Astrocyte (in vitro differentiated cells and primary cell): Measurements from ENCODE around the gene SPINT1. TPM values are rescaled to one million over a fixed set of nuclear protein-coding genes. Genes with fewer than 3 reads are reported as not detected.

Experiments used
- DNase-seq: peaks from one replicate; pipeline ENCODE4 v3.0.0-alpha.2; 2010; ENCODE audit warnings: low read depth
- FAIRE-seq: peaks from 2 replicates; lab custom pipeline; 2011; peaks lifted over from hg19 to GRCh38; lab: Jason Lieb, UNC
- H2AFZ ChIP-seq: 2 replicates; pipeline ENCODE4 v1.6.0; 2012; ENCODE audit warnings: low read depth, low read length, inconsistent platforms
- H3K27ac ChIP-seq: 2 replicates; pipeline ENCODE4 v1.5.1; 2011; ENCODE audit warnings: low read depth, low read length, inconsistent platforms
- H3K27me3 ChIP-seq: 2 replicates; pipeline ENCODE4 v1.6.0; 2011; ENCODE audit warnings: low read length, inconsistent platforms; ENCODE audit not compliant: insufficient read depth
- H3K36me3 ChIP-seq: 2 replicates; pipeline ENCODE4 v1.5.1; 2011; ENCODE audit warnings: low read length, inconsistent platforms; ENCODE audit not compliant: insufficient read depth
- H3K4me1 ChIP-seq: 2 replicates; pipeline ENCODE4 v1.5.1; 2011; ENCODE audit warnings: low read length, inconsistent platforms; ENCODE audit not compliant: insufficient read depth
- H3K4me2 ChIP-seq: 2 replicates; pipeline ENCODE4 v1.6.0; 2012; ENCODE audit warnings: low read length, inconsistent platforms
- H3K4me3 ChIP-seq: 2 replicates; pipeline ENCODE4 v1.5.1; 2011; ENCODE audit warnings: low read depth, mild to moderate bottlenecking, low read length, inconsistent platforms; ENCODE audit not compliant: insufficient read depth
- H3K79me2 ChIP-seq: 2 replicates; pipeline ENCODE4 v1.6.0; 2012; ENCODE audit warnings: mild to moderate bottlenecking, low read length, inconsistent platforms; ENCODE audit not compliant: insufficient read depth
- H3K9ac ChIP-seq: 2 replicates; pipeline ENCODE4 v1.6.0; 2012; ENCODE audit warnings: mild to moderate bottlenecking, low read length, inconsistent platforms
- H3K9me3 ChIP-seq: 2 replicates; pipeline ENCODE4 v1.5.1; 2012; ENCODE audit warnings: low read depth, mild to moderate bottlenecking, low read length, inconsistent platforms; ENCODE audit not compliant: insufficient read depth
- H4K20me1 ChIP-seq: 2 replicates; pipeline ENCODE4 v1.6.0; 2012; ENCODE audit warnings: low read length, inconsistent platforms; ENCODE audit not compliant: insufficient read depth
- H3K27ac Mint-ChIP-seq: one replicate; pipeline ENCODE4 v1.8.0; 2021; ENCODE audit warnings: mild to moderate bottlenecking, mixed read lengths; ENCODE audit not compliant: unreplicated experiment
- H3K27me3 Mint-ChIP-seq: one replicate; pipeline ENCODE4 v1.8.0; 2021; ENCODE audit warnings: low read depth, mixed read lengths; ENCODE audit not compliant: unreplicated experiment
- H3K36me3 Mint-ChIP-seq: one replicate; pipeline ENCODE4 v1.8.0; 2021; ENCODE audit warnings: low read depth, mixed read lengths; ENCODE audit not compliant: unreplicated experiment
- H3K4me1 Mint-ChIP-seq: one replicate; pipeline ENCODE4 v1.8.0; 2021; ENCODE audit warnings: low read depth, mixed read lengths; ENCODE audit not compliant: unreplicated experiment
- H3K4me3 Mint-ChIP-seq: one replicate; pipeline ENCODE4 v1.8.0; 2021; ENCODE audit warnings: mild to moderate bottlenecking, moderate library complexity, mixed read lengths; ENCODE audit not compliant: unreplicated experiment
- H3K9me3 Mint-ChIP-seq: one replicate; pipeline ENCODE4 v1.8.0; 2021; ENCODE audit warnings: mild to moderate bottlenecking, mixed read lengths; ENCODE audit not compliant: unreplicated experiment
- CTCF ChIP-seq: IDR thresholded peaks from 2 replicates; pipeline ENCODE4 v1.5.1; 2011; ENCODE audit warnings: low read depth, mild to moderate bottlenecking, inconsistent platforms, low read length, moderate library complexity; ENCODE audit not compliant: insufficient read depth
- EZH2 ChIP-seq: IDR thresholded peaks from 2 replicates; pipeline ENCODE4 v1.6.1; 2012; ENCODE audit warnings: mild to moderate bottlenecking, low read length, inconsistent platforms; ENCODE audit not compliant: insufficient read depth
- total RNA-seq: library from RNA; stranded (reverse); gene quantifications from 2 replicates; pipeline ENCODE4 v1.2.1, GENCODE V29; 2021

The SPINT1 gene
- total RNA-seq, 1 donor from 2014 or later: 40.3 TPM

DNA sequence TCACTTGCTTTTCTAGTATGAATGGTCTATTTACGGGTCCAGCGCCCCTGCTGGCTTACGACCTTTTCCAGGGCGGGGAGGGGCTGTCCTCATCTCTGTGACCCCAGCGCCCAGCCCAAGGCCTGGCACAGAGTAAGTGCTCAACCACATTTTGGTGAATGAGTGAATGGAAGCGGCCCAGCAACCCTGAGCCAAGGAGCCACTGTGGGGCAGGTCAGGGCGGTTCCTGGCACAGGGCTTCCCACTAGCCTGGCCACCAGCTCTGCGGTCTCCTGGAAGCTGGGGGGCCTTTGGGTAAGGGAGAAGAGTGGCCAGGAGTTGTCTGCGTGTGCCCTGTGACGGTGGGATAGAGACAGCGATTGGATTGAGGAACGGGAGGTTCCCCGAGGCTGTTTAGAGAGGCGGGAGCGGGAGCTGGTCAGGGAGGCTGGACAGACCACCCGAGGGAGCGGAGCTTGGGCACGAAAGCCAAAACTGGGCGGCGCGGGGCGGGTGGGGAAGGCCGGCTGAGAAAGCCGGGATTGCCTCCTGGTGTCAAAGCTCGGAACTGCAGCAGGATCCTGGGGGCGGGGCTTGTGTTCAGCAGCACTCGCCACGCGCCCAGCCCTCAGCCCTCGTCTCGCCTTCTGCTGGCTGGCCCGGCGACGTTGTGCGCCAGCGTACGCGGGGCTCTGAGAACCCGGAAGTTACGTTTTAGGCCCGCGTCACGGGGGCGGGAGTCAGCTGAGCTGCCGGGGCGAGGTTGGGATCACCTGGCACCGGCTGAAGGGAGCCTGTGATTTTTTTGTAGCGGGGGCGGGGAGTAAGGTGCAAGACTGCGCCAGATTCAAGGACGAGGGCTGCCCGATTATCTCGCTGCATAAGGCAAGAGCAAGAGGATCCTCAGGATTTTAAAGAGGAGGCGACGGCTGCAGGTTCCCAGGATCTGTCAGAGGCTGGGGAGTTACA is 50.2 kb downstream of the SPINT1 start, which contains the start of gene VPS18:
VPS18 (plus strand) TSS at position 718 of the 948 bp plus-strand sequence. CDS start 319 bp downstream, outside the sequence.
- Mint-ChIP-seq H3K9me3 (no peaks in the 10 kb centered on the region), H3K36me3 (peaks cover 6% of the 10 kb centered on the region), H3K27ac (peak within 1 kb of the TSS; percentile 98), H3K4me1 (peaks cover 11% of the 10 kb centered on the region), H3K4me3 (peak within 1 kb of the TSS; percentile 100), H3K27me3 (peaks cover 9% of the 10 kb centered on the region)
- Histone ChIP-seq H3K9me3 (no peaks in the 10 kb centered on the region), H3K27ac (peak within 1 kb of the TSS; percentile 94), H3K9ac (peak within 1 kb of the TSS; percentile 98), H4K20me1 (peaks cover 23% of the 10 kb centered on the region), H3K36me3 (peaks cover 13% of the 10 kb centered on the region), H3K4me3 (peak within 1 kb of the TSS; percentile 97), H3K79me2 (peaks cover 36% of the 10 kb centered on the region), H3K4me1 (peaks cover 14% of the 10 kb centered on the region), H3K4me2 (peak within 1 kb of the TSS; percentile 95), H2AFZ (peak within 1 kb of the TSS; percentile 100), H3K27me3 (no peaks in the 10 kb centered on the region)
- TF ChIP-seq EZH2: no peak
- TF ChIP-seq CTCF: peak; percentile 48
- no peak for FAIRE-seq
- DNase-seq: peak; percentile 90

DNA sequence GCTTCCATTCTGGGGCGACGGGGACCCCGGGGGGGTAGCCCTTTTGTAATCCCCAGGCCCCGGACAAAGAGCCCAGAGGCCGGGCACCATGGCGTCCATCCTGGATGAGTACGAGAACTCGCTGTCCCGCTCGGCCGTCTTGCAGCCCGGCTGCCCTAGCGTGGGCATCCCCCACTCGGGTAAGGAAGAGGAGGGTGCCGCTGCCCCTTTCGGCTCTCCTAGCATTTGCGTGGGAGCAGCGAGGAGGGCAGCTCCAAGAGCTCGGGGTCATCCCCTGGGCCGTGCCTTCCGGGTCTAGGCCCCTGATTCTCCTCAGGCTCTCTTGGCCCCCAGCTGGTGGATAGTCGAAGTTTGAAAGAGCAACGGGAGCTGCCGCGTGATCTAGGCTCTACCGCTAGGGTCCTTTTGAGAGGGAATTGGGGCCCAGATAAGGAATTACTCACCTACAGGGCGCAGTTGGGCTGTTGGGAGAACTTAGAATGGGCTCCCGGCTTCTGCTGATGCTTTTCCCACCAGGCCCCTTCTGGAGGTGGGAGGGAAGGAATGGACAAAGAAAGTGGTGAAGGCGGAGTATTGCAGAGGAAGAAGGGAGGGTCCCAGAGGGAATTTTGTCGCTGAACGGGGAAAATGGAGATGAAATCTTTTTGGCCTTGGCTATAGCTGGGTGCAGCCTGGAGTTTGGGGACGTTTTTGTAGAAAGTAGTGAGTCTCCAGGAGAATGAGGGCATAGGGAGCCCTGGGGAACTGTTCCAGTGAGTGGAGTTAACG is 51.0 kb downstream of the SPINT1 start:
- peak overlapping the region; percentile 95 for H3K4me2 ChIP-seq
- H2AFZ ChIP-seq: peak overlapping the region; percentile 88
- H3K9ac ChIP-seq: peak overlapping the region; percentile 98
- H3K4me1 Mint-ChIP-seq: peaks cover 11% of the 10 kb centered on the region
- no peaks in the 10 kb centered on the region for H3K9me3 Mint-ChIP-seq
- TF ChIP-seq EZH2: no peak
- TF ChIP-seq CTCF: peak; percentile 52
- peaks cover 31% of the 10 kb centered on the region for H4K20me1 ChIP-seq
- peak overlapping the region; percentile 94 for H3K27ac ChIP-seq
- H3K4me3 Mint-ChIP-seq: peak overlapping the region; percentile 100
- H3K27me3 ChIP-seq: no peaks in the 10 kb centered on the region
- peaks cover 9% of the 10 kb centered on the region for H3K27me3 Mint-ChIP-seq
- peak overlapping the region; percentile 98 for H3K27ac Mint-ChIP-seq
- peaks cover 14% of the 10 kb centered on the region for H3K4me1 ChIP-seq
- H3K79me2 ChIP-seq: peaks cover 43% of the 10 kb centered on the region
- H3K36me3 ChIP-seq: peaks cover 13% of the 10 kb centered on the region
- H3K4me3 ChIP-seq: peak overlapping the region; percentile 97
- peaks cover 6% of the 10 kb centered on the region for H3K36me3 Mint-ChIP-seq
- FAIRE-seq (no peak), DNase-seq (peak; percentile 69)
- no peaks in the 10 kb centered on the region for H3K9me3 ChIP-seq
